ENCODE results near the gene ZIC4.

ZIC4 gene

DNA sequence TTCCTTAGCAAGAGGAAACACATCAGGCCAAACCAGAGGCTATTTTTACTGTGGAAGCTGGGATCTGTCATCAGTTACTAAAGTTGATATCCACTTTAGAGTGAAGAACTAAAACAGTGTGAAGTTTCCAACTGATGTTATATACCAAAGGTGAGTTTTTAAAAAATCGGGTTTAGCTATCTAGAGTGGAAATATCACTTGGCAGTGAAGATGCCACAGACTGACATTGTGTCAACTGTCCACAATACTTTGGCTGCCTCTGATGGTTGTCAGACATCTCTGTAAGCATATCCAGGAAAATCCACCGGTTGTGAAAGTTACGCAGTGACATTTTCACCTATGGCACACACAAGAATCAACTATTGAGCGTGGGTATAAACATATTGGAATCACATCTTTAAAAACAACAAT lies 12.0 kb upstream of the ZIC4 start:
- no peak for DNase-seq (ENCODE audit: low read depth in 3 of 3)

DNA sequence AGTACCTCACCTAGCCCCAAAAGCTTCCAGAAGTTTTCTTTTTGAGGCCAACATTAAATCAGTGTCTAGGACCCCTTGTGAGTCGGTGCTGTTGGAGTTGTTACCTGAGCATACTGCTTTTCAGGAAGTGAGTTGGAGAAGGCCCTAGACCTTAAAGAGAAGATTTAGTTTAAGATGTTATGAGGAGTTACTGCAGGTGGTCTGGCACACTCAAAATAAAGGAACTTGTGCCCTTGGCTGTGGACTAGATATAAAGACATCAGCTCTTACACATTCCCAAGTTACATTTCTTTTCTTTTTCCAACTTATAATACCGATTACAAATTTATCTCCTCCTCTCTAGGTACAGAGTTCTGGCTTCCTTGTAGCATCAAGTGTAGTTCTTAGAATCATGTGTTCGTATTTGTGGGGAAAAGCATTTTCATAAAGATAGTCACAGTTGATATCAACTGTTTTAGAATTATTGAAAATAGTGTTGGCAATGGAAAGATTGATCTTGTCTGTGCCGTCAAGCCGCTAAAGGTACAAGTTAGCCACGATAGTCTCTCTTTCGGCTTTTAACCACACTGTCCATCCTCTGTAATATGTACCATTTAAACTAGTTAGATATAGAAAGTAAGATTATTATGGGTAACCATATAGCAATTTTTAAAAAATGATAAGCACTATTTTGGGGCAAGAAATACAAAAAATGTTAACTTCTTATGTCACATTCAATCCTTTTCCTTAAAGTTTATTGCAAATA lies 11.4 kb upstream of the ZIC4 start:
- no peak for DNase-seq (ENCODE audit: low read depth in 3 of 3)

DNA sequence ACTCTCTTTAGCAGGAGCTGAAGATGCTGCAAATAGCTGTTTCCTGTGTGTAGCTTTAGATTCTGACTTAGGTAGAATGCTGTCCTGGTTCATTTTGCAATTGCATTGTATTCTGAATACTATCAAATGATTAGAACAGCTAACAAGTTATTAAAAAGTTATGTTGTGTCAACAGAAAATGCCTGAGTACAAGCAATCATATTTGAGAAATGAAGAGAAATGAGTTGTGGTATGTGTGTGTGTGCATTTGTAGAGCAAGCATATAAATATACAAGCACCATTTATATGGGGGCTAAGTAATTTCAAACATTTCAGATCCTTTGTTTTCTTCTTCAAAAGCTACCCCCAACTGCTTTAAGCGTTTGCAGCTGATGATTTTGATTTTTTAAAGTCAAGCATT lies 10.6 kb upstream of the ZIC4 start:
- no peak for DNase-seq (ENCODE audit: low read depth in 3 of 3)

DNA sequence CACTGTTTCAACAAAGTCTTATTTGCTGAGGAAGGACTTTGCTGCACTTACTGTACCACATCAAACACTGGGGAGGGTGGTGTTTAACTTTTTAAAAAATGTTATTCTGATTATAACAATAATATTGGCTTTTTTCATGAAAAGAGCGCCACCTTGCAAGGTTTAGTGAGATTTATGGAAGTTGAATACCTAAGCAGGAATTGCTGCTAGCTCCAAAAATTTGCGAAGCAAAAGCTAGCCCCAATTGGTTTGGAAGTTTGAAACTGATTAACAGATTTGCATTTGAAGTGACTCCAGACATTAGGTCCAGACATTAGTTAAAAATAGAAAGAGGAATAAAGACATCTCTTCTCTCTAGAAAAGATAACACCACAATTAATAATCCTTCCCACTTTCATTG lies 9.5 kb upstream of the ZIC4 start:
- DNase-seq (ENCODE audit: low read depth in 3 of 3): no peak

DNA sequence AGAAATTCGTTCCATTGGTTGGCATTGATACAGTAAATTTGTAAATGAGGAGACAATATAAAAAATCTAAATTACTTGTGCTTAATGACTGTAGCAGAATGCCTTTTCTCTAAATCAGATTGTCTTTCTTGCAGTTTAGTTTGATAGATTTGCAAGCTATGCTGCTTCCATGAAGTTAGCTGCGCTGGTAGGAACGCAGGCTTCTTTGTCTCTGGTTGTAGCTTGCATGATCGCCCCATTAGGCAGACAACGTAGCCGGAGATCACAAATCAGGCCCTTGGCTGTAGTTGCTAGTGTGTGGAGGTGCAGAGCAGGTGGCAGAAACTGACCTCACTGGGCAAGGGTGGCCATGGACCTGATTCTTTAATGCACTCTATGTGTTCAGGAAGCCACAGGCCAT lies 8.9 kb upstream of the ZIC4 start:
- DNase-seq (ENCODE audit: low read depth in 3 of 3): no peak

DNA sequence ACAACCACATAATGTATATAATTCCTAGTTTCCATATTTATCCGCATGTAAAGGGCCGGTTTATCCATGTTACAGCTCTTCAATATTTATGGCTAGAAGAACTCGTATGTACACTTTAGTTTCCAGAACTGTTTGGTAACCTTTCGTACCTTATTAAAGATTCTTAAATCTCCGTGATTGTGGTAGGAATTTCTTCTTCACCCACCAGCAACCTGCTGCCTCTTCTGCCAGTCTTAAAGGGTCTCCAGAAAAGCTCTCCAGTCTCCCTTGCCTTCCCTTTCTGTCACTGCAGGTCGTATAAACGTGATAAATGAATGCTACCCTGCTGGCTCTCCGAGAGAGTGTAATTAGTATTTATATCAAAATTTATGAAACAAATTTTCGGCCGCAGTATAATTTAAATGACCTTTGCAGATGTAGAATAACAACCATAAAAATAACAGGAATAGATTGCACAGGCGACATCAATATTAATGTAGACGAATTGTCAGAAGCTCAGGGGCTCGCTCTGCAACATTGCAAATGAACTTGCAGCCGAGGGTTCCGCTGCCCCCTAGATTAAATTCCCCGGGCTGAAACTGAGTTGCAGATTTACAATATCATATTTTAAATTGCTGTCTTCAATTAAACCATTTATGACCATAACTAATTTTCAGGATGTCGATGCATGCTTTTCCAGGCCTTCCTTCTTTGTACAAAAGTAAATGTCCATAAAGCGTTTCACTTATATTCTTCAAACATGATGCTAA lies 8.2 kb upstream of the ZIC4 start:
- no peak for DNase-seq (ENCODE audit: low read depth in 3 of 3)

DNA sequence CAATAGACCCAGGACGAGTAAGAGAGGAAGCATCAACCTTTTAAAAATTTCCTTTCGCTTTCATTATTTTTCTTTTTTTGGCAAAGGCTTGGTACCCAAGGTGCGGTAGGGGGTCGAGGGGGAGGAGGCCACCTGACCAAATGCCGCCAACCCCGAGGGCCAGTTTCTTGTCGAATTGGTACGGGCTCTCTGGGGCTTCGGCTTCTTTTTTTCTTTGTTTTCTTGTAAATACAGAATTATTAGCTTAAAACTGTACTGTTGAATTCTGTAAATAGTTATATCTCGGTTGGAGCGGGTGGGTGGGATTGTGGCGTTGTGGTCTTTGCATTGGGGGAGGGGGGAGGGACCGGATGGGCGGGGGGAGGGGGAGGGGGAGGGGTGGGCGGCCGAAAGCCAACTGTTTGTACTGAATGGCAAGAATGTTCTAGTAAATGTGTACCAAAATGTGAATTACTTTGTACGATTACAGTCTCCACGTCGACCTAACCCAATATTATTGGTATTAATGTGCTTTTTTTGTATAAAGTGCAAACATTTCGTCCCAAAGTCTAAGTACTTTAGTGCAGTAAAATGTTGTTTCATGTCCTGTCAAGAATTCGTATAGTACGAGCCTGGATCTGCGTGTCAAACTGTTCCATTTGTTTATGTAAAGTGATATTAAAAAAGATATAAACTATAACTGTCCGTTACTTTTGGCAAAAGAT lies 7.5 kb upstream of the ZIC4 start:
- DNase-seq (ENCODE audit: low read depth in 3 of 3): no peak

DNA sequence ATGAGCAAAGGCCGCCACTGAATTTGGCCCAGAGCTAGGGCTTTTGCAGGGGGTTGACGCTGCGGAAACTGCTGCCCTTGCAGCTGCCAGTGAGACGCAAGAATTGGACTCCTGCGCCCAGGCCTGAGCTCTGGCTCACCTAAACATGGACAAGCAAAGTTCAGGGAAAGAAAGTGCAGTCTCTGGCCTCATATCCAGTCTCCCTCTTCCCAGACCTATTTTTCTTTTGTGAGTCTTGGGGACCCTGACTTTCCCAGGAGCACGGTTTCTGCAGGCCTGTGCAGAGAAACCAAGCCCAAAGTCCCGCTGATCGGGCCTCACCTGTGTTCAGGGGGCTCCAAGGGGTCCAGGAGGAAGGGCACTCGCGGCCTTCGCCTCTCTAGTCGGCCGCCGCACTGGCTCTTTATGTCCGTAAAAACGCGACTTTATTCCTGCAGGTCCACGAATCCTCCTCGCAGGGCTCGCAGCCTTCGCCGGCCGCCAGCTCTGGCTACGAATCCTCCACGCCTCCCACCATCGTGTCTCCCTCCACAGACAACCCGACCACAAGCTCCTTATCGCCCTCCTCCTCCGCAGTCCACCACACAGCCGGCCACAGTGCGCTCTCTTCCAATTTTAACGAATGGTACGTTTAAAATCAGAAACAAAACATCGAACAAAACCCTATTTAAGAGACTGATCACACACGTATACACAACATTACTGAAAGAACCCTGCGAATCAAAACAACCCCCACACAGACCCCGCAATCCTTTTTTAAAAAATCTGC lies 6.8 kb upstream of the ZIC4 start:
- DNase-seq (ENCODE audit: low read depth in 3 of 3): no peak

DNA sequence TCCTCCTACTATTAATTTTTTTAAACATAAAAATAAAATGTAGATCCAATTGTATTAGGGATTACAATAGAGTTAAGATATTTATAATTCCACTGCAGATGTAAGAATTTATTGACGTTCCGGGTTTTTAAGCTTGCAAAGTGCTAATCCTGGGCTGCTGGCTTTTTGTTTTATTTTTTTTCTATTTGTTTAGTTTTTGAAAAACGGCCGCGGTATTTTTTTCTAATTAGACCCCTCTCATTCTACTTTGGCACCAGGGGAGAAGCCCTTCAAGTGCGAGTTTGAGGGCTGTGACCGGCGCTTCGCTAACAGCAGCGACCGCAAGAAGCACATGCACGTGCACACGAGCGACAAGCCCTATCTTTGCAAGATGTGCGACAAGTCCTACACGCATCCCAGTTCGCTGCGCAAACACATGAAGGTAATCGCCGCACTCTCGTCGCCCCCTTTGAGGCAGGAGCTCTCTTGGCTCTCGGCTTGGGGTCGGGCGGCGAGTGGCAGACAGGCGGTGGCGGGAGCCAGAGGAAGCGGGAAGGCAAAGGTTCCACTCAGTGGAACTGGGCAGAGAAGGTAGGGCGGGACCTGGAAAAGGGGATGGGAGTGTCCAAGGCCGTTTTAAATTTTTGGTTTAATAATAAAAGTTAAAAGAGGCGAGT lies 6.0 kb upstream of the ZIC4 start:
- no peak for DNase-seq (ENCODE audit: low read depth in 3 of 3)

DNA sequence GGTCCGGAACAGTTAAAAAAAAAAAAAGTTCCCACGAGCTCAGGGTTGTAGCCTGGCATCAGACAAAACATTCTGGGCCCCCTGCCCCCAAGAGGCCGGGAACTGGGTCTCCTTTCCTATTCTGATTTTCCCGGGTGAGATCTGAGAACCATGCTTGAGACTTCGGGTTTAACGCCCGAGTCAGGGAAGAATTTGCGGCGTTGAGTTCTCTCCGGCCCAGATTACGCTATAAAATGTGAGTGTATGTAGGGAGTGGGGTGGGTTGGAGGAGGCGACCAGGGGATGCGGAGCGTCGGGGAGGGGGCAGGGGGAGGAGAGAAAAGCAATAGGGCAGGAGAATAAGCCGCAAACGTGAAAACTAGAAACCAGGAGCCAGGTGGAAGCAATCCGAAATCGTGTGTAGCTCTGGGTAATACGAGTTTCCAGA lies 5.5 kb upstream of the ZIC4 start:
- no peak for DNase-seq (ENCODE audit: low read depth in 3 of 3)

DNA sequence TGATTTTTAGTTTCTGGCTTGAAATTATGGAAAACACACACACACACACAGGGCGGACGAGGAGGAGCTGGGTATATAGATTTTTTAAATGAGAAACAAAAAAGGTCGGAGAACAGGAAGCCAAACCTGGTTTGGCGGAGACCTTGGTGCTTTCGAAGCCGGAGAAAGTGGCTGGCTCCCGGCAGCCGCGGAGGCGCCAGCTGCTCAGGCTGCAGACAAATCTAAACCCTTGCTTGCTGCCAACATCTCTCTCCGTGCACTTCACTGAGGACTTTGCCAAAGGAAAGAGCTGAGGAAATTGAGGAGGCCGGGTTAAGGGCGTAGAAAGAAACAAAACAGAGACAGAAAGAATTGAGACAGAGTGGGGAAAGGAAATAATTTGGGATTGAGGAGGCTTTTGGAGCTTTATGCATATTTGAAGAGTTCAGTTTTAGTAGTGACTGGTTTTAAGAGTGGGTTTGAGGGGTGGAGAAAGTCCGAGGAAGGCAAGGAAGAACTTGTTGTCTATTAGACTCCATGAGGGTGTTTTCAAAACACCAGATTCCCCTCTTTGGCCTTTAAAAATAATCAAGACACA lies 5.0 kb upstream of the ZIC4 start:
- DNase-seq (ENCODE audit: low read depth in 3 of 3): no peak

DNA sequence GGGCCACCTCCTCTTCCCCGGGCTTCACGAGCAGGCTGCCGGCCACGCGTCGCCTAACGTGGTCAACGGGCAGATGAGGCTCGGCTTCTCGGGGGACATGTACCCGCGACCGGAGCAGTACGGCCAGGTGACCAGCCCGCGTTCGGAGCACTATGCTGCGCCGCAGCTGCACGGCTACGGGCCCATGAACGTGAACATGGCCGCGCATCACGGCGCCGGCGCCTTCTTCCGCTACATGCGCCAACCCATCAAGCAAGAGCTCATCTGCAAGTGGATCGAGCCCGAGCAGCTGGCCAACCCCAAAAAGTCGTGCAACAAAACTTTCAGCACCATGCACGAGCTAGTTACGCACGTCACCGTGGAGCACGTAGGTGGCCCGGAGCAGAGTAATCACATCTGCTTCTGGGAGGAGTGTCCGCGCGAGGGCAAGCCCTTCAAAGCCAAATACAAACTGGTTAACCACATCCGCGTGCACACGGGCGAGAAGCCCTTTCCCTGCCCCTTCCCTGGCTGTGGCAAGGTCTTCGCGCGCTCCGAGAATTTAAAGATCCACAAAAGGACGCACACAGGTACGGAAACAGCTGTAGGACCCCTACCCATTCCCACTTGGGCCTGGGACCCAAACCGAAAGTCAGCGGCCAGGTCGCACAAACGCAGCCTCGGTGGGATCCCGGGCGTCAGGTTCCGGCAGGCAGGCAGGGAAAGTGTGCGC lies 4.3 kb upstream of the ZIC4 start:
- DNase-seq (ENCODE audit: low read depth in 3 of 3): no peak

DNA sequence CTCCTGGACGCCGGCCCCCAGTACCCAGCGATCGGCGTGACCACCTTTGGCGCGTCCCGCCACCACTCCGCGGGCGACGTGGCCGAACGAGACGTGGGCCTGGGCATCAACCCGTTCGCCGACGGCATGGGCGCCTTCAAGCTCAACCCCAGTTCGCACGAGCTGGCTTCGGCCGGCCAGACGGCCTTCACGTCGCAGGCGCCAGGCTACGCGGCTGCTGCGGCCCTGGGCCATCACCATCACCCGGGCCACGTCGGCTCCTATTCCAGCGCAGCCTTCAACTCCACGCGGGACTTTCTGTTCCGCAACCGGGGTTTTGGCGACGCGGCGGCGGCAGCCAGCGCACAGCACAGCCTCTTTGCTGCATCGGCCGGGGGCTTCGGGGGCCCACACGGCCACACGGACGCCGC lies 3.8 kb upstream of the ZIC4 start:
- no peak for DNase-seq (ENCODE audit: low read depth in 3 of 3)

DNA sequence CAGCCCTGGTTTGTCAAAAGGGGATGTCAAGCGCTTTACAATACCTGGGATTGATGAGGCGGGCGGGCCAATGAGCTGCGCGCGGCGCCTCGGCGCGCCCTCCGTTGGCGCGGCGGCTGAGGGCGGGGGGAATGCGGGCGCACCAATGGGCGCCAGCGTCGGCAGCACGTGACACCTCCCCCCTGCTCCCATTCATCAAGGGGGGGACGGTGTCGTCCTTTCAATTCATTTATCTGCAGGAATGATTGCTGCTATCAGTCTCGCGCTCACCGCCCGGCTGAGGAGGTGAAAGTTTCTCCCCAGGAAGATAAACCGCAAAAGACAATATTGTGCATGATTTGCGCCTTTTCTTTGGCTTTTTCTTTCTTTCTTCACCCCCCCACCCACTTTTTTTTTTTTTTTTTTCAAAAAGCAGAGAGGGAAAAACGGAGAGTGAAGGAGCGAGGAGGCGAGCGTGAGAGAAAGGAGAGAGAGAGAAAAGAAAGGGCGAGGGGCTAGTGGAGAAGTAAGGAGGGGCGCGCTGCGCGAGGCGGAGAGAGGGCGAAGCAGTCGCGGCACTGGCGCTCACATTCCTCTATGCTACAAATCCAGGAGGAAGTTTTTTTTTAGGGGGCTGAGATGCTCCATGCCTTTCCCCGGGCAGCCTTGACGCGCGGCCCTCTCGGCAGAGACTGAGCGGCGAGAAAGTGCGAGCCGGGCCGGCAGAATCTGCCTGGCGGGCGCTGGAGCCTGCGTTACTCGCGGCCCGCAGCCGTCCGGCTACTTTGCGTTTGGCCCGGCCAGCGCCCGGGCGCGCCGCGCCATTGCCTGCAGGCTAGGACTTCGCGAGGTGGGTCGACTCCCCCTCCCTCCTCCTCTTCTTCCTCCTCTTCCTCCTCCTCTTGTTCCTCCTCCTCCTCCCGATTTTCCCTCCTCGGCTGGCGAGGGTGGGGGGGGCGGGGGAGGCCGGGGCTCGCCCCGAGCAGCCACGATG lies 3.1 kb upstream of the ZIC4 start, which contains the start of gene ZIC1:
ZIC1 (plus strand) TSS at position 223 of the 973 bp plus-strand sequence; CDS start at position 971, 748 bp downstream.
- no peak for DNase-seq (ENCODE audit: low read depth in 3 of 3)

DNA sequence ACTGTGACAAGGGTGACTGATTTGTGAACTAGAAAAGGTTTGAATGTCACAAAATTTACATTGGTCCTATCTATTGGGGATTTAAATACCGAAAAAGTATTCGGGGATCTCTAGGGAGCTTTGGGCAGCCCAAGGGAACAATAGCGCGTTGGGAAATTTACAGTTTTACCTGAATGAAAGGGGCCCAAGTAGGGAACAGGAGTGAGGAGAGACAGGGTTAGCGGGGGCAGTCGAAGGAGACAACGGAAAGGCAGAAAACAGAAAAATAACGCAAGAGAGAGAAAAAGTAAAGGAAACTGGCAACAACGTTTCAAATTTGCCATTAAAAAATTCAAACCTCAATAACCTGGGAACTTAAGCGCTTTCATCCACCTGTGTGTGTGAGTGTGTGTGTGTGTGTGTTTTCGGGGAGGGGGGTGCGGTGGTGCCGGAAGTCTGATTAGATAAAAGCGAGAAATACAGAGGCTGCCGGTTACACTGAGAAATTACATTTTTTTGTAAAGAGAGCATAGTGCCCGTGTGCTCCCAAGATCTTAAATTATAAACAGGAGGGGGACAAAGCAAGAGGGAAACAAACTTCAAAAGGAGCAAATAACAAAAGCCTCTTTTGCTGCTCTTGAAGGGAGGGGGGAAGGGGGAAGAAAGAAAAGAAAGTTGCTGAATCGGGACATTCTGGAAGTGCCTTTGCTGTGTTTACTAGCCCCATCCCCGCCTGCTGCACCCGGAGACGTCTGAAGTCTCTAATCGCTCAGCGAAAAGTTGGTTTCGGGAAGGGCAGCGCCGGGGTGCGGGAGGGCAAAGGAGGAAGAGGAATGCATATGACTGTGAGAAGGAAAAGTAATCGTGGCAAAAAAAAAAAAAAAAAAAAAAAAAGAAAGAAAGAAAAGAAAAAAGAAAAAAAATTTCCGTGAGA lies 2.1 kb upstream of the ZIC4 start:
- no peak for DNase-seq (ENCODE audit: low read depth in 3 of 3)

DNA sequence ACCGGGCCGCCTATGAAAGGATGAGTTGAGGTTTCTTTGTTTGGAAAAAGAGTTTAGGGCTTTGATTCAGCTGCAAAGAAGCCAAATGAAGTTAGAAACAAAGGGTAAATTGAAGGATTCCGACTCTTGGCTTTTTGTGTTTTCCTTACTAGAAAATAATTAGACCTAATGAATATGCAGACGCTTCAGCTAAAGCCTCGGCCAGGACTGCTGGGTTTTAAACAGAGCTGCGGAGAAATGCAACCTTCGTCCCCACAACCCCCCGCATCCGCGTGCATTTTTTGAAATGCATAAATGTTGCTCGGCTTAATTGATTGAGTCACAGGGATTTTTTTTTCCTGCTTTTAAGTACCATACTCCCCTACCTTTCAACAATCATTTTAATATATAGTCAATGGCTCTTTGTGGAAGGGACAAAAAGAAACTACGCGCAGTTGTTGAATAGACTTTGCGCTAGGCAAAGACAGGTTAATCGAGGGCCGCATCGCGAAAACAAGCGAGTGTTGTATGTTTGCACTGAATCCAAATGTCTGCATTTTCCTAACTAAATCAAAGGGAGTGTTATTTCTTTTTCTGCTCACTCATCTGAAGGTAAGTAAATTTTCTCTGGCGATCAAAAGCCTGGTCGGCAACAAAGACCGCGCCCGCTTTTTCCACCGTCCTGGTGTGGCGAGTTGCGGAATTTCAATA lies 1.3 kb upstream of the ZIC4 start:
- no peak for DNase-seq (ENCODE audit: low read depth in 3 of 3)

DNA sequence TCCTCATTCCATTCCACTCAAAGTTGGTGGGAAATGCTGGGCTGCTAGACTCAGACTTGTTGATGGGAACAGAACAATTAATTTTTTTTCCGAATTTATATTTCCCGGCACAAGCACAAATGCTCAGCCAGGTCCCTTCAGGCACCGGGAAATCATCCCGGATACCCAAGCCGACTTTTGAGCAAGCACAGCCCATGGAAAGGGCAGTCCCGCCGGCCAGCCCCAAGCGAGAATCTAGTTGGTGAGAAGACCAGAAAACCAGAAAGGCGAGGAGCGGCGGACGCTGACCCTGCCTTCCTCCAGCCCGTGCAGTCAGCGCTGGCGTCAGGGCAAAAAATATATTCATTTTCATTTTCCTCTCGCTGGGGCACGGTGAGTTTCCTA lies 763 bp upstream of the ZIC4 start:
- no peak for DNase-seq (ENCODE audit: low read depth in 3 of 3)

Measured in stimulated activated CD4-positive, alpha-beta T cell treated with anti-CD3 and anti-CD28 coated beads, TNF-alpha, amount 100 ng/mL, for 4 hours (primary cell).